HG03139 (cell line): ENCODE data around the gene MAN2B1.
"Not testable (repeated sequence)": the region's sequence is repeated elsewhere in the genome, so short reads cannot be mapped to it uniquely, and the experiment has no call there.

Experiments used
- ATAC-seq: cut with Tn5 transposase; IDR thresholded peaks from one replicate; pipeline ENCODE4 v1.9.1; 2021; ENCODE audit not compliant: unreplicated experiment

MAN2B1 gene

DNA sequence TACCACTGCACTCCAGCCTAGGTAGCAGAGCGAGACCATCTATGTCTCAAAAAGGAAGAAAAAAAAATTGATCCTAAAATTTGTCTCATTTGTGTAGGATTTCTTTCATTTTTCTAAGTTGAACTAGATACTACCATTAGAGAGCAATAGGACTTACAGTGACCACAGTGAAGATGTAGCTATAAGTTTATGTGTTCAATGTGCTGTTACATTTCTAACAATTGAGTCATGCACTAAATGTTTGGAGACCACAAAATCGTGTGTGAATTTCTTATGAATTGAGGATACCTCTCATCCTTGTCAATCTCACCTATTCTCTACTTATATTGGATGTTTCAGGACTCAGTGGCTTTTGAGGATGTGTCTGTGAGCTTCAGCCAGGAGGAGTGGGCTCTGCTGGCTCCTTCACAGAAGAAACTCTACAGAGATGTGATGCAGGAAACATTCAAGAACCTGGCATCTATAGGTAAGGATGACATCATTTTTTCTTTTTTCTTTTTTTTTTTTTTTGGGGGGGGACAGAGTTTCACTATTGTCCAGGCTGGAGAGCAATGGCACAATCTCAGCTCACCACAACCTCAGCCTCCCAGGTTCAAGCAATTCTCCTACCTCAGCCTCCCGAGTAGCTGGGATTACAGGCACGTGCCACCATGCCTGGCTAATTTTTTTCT lies 43.0 kb downstream of the MAN2B1 start:
- no peak for ATAC-seq

DNA sequence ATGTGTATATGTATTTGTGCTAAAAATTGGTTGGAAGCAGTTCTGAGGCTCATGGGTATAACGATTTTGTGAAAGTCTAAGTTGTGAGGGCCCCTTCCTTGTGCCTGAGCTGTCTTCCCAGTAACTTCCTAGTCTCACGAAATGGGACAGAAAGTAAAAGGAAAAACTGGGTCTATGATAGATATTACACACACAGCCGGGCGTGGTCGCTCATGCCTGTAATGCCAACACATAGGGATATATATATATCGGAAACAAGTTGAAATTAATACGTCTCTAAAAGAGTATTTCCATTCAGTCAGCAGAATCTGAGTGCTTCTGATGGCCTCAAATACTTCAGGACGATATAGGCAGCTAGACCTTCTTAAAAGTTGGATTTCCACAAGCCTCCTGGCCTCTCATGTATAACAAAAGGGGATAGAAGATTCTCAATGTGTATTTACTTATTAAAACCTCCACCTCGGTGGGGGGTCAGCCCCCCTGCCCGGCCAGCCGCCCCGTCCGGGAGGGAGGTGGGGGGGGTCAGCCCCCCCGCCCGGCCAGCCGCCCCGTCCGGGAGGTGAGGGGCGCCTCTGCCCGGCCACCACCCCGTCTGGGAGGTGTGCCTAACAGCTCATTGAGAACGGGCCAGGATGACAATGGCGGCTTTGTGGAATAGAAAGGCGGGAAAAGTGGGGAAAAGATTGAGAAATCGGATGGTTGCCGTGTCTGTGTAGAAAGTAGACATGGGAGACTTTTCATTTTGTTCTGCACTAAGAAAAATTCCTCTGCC lies 45.1 kb downstream of the MAN2B1 start:
- ATAC-seq = not testable (repeated sequence)

GRCh38 chr19:12617646-12618045 lies 48.9 kb downstream of the MAN2B1 start:
- ATAC-seq = no peak

DNA sequence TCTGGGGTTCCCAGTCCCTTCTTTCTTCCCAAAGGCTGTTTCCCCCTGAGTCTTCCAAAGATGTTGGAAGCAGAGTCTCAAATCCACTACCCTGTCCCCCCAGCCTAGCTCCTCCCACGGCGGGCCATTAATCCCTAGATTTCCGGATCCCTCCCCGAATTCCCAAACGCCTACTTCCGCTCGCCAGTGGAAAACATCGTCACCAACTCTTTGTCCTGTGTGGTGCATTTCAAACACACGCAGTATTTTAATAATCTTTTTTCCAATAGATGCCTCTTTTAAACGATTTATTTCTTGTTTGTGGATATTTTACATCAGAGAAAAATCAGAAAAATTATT lies 55.2 kb downstream of the MAN2B1 start:
- ATAC-seq = no peak

DNA sequence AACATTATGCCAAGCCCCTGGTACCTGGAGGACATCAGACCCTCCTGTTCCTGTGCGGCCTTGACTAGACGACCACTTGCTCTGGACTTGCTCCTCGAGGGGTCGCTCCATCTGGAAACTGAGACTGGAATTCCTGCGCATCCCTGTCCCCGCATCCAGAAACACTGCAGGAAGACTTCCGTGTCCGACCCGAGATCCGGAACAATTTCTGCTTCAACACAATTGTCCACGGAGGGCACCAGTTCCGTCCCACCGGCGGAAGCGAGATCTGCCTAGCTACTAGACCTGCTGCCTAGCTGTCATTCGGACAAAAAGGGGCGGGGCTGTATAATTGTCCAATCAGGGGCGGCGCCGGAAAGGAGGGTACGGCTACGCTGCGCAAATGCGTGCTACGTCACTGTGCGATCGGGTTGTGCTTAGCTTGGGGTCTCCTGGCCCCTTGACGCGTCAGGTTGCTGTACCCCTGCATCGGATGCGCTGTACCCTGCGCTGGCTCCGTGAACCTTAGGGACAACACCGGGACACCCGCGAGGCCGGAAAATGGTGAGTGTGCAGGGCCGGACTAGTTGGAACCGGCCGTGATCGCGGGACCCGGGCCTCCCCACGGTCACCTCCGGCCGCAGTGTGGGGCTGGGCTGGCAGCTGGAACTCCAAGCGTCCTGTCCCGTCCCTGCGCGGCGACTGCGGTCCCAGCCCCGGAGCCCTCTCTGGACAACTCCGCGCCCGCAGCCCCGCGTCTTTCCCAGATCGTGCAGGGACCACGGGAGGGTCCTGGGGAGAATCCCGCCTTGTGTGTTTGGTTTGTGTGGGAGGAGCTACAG lies 55.8 kb downstream of the MAN2B1 start, which contains the start of the genes ZNF490 and ZNF791:
TSS of gene ZNF490 (minus strand) at position 274 of the 821 bp plus-strand sequence. CDS start at position 141, 133 bp downstream.
TSS of gene ZNF791 (plus strand) at position 381 of the 821 bp plus-strand sequence. CDS start at position 541, 160 bp downstream.
- peak; percentile 61 for ATAC-seq

GRCh38 chr19:12607631-12608030 lies 58.9 kb downstream of the MAN2B1 start:
- no peak for ATAC-seq

- ATAC-seq = no peak
Measured at GRCh38 chr19:12606796-12607195, 59.7 kb downstream of the MAN2B1 start.

DNA sequence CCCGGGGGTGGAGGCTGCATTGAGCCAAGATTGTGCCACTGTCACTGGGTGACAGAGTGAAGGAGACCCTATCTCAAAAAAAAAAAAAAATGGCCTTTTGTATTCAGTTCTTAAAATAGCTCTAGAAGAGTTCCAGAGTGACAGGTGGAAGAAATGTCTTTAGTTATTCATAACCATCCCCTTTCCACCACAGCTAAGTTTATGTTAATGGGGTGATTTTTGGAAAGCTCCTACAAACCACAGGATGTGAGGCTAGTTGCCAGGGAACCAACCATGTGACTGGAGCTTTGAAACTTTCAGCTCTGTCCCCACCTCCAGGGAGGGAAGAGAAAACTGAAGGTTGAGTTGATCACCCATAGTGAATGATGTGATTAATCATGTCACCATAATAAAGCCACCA lies 62.8 kb downstream of the MAN2B1 start:
- no peak for ATAC-seq

- ATAC-seq = no peak
Measured at GRCh38 chr19:12597594-12597993, 68.9 kb downstream of the MAN2B1 start.

DNA sequence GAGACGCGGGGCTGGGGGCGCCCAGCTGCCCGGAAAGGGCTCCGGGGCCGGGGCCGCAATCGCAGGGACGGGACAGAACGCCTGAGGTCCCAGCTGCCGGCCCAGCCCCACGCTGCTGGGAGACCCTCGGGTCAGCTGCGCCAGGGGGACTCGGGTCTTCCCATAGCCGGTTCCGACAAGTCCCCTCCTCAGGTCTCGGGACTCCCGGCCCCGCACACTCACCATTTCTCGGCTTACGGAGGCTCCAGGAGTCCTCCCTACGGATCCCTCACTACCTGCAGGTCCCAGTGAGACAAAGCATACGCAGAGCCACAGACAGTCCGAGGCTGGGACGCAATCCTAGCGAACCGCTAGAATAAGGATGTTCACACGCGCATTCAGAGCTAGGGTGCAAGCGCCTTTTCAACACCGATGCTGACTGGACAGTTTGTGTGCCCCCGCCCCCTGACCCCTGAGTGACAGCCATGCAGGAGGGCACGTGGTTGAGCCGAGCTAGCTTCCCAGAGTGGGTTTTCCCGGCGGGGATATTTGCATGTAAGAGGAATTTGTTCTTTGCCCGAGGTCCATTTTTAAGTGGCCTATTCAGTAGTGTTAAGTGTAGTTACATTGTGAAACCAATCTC lies 69.5 kb downstream of the MAN2B1 start:
- ATAC-seq = no peak
